Activated CD4-positive, alpha-beta T cell treated with anti-CD3 and anti-CD28 coated beads, Interleukin-2, amount 10 ng/mL, durations not matched to agents 7 days and 5 days (primary cell): ENCODE measurements around the gene TBX10. TPM values are rescaled to one million over a fixed set of nuclear protein-coding genes. Genes with fewer than 3 reads are reported as not detected.
"Not testable (repeated sequence)": the region's sequence is repeated elsewhere in the genome, so short reads cannot be mapped to it uniquely, and the experiment has no call there.

Experiments used
- CTCF ChIA-PET: fragments of 350-600 bp; sonication (Branson Sonifier 250); formaldehyde crosslinking; loops from one replicate; lab custom pipeline; 2021; ENCODE audit warnings: antibody characterized with exemption; lab: Charles Lee
- POLR2A ChIA-PET: fragments of 350-600 bp; sonication (Branson Sonifier 250); formaldehyde crosslinking; loops from one replicate; lab custom pipeline; 2021; ENCODE audit warnings: antibody characterized with exemption; lab: Charles Lee
- DNase-seq: peaks from one replicate; pipeline ENCODE4 v3.0.0-alpha.2; 2020
- H3K27ac Mint-ChIP-seq: one replicate; pipeline ENCODE4 v1.8.0; 2021; ENCODE audit warnings: mild to moderate bottlenecking, moderate library complexity, mixed read lengths
- H3K27me3 Mint-ChIP-seq: one replicate; pipeline ENCODE4 v1.8.0; 2021; ENCODE audit warnings: mixed read lengths
- H3K36me3 Mint-ChIP-seq: one replicate; pipeline ENCODE4 v1.8.0; 2021; ENCODE audit warnings: low read depth, mixed read lengths
- H3K4me1 Mint-ChIP-seq: one replicate; pipeline ENCODE4 v1.8.0; 2021; ENCODE audit warnings: mixed read lengths
- H3K4me3 Mint-ChIP-seq: one replicate; pipeline ENCODE4 v1.8.0; 2021; ENCODE audit warnings: mild to moderate bottlenecking, moderate library complexity, mixed read lengths
- H3K9me3 Mint-ChIP-seq: one replicate; pipeline ENCODE4 v1.8.0; 2021; ENCODE audit warnings: mixed read lengths
- total RNA-seq, 2 experiments: library from RNA; stranded (reverse); gene quantifications; one replicate each; pipeline ENCODE4 v1.2.3, GENCODE V29; 2021

TBX10 gene
- total RNA-seq, 2 experiments from 2014 or later, result not detected

DNA sequence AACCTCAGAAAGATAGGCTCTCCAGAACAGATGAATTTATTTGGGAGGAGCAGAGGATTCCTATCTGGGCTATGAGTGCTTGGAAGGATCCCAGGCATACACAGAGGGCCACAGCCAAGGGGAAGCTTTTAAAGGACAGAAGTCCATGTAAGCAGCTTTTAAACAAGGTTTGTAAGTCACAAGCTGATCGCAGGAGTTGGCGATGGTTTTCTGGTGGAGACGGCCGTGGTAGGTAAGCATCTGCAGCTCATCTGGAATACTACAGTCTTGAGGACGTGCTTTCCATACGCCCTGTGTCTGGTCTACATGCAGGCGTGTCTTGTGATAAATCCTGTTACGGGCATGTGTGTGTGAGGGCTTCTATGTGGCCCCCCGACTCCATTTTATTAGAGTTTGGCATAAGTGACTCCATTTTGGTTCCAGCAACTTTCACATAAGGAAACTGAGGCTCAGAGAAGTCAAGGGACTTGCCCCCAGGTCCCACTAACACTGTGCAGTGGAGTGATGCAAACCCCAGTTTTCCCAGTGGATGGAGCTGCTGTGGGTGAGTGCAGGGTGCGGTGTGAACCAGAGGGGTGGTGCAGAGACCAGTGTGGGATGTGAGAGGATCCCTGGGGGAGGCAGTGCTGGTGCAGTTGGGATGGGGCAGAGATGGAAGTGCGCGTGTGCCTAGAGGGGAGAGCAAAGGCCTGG is 22.7 kb upstream of the TBX10 start:
- Mint-ChIP-seq H3K27me3 (no peaks in the 10 kb centered on the region), H3K4me3 (no peak overlapping the region), H3K9me3 (no peaks in the 10 kb centered on the region), H3K27ac (no peak overlapping the region), H3K36me3 (no peaks in the 10 kb centered on the region), H3K4me1 (peaks cover 3% of the 10 kb centered on the region)
- ChIA-PET CTCF (interaction anchor here (1.6 to 2.0 kb wide), 2 partner anchors 11 to 32 kb away, joined by 4 to 7 read pairs; partner anchors contain the start of genes ACY3 and NUDT8), POLR2A (no interaction called here)
- DNase-seq, result no peak

DNA sequence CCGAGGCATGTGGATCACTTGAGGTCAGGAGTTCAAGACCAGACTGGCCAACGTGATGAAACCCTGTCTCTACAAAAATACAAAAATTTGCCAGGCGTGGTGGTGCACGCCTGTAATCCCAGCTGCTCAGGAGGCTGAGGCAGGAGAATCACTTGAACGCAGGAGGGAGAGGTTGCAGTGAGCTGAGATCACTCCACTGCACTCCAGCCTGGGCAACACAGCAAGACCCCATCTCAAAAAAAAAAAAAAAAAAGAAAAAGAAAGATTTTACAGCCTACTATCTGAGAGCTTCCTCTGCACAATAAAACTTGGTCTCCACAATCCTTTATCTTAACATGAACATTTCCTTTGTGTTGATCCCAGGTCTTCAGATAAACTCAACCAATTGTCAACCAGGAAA is 21.2 kb upstream of the TBX10 start:
- CTCF ChIA-PET, result interaction anchor here (4.2 kb wide), 1 partner anchor 31 kb away, joined by 30 read pairs; the partner anchor contains the start of gene NUDT8
- DNase-seq, H3K4me3 Mint-ChIP-seq, H3K36me3 Mint-ChIP-seq, POLR2A ChIA-PET, H3K9me3 Mint-ChIP-seq, H3K27ac Mint-ChIP-seq, H3K4me1 Mint-ChIP-seq, H3K27me3 Mint-ChIP-seq: not testable (repeated sequence)

DNA sequence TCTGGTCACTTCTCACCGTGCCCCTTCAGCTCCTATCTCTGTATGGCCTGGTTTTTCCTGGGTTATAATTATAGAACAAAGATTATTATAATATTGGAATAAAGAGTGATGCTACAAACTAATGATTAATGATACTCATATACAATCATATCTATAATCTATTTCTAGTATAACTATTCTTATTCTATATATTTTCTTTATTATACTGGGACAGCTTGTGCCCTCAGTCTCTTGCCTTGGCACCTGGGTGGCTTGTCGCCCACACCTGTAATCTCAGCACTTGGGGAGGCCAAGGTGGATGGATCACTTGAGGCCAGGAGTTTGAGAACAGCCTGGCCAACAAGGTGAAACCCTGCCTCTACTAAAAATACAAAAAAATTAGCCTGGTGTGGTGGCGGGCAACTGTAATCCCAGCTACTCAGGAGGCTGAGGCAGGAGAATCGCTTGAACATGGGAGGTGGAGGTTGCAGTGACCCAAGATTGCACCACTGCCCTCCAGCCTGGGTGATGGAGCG is 20.1 kb upstream of the TBX10 start:
- H3K9me3 Mint-ChIP-seq, H3K27me3 Mint-ChIP-seq, POLR2A ChIA-PET, DNase-seq, H3K27ac Mint-ChIP-seq, H3K4me3 Mint-ChIP-seq, H3K36me3 Mint-ChIP-seq, H3K4me1 Mint-ChIP-seq: not testable (repeated sequence)
- CTCF ChIA-PET, result interaction anchor here (0.6 to 4.2 kb wide), 6 partner anchors 11 to 317 kb away, joined by 3 to 30 read pairs (median 4); partner anchors contain the start of gene NUDT8

DNA sequence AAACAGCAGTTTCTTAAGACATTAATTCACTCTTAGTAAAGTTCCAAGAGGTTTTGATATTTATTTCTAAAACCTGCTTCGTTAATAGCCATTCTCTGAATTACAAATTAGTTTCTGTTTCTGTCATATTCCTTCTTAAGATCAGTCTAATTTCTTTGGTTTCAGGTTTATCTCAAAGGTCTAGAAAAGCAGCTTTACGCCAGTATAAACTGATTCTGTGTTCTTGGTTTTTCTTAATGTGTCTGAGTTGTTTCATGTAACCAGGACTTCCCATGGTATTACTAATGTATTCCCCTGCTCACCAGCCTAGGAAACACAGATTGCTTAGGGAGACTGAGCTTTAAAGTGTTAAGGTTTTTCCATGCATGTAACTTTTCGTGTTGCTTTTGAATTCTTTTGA is 17.7 kb upstream of the TBX10 start:
- peaks cover 7% of the 10 kb centered on the region for H3K4me1 Mint-ChIP-seq
- CTCF ChIA-PET, result interaction anchor here (1.6 to 4.2 kb wide), 2 partner anchors 27 to 43 kb away, joined by 5 to 30 read pairs; partner anchors contain the start of gene NUDT8
- no peak overlapping the region for H3K4me3 Mint-ChIP-seq
- H3K27ac Mint-ChIP-seq, result no peak overlapping the region
- H3K36me3 Mint-ChIP-seq, result peaks cover 3% of the 10 kb centered on the region
- DNase-seq, result no peak
- peaks cover 5% of the 10 kb centered on the region for H3K27me3 Mint-ChIP-seq
- H3K9me3 Mint-ChIP-seq, result peaks cover 2% of the 10 kb centered on the region
- POLR2A ChIA-PET, result no interaction called here

DNA sequence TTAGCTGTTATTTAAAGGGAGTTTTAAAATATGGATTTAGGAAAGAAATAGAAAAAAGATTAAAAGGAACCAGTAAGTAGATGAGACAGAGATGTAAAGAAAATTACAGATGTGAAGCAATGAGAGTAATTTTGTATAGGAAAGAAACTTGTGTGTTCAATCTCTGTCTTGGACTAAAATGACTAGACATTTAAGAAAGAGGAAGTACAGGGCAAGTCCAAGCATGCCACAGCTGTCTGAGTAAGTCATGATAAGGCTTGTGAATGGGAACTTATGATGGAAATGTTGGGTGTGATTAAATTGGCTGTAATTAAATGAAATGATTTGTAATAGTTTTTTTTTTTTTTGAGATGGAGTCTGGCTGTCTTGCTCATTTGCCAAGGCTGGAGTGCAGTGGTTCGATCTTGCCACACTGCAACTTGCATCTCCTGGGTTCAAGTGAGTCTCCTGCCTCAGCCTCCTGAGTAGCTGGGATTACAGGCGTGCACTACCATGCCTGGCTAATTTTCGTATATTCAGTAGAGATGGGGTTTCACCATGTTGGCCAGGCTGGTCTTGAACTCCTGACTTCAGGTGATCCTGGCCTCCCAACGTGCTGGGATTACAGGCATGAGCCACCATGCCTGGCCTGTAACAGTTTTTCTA is 16.8 kb upstream of the TBX10 start:
- DNase-seq, result no peak
- Mint-ChIP-seq H3K36me3 (peaks cover 3% of the 10 kb centered on the region), H3K4me3 (no peak overlapping the region), H3K4me1 (peaks cover 7% of the 10 kb centered on the region), H3K27ac (no peak overlapping the region), H3K27me3 (peaks cover 5% of the 10 kb centered on the region), H3K9me3 (peaks cover 2% of the 10 kb centered on the region)
- ChIA-PET POLR2A (no interaction called here), CTCF (interaction anchor here (0.6 kb wide), 1 partner anchor 299 kb away, joined by 3 read pairs; no protein-coding TSS in a partner anchor)

DNA sequence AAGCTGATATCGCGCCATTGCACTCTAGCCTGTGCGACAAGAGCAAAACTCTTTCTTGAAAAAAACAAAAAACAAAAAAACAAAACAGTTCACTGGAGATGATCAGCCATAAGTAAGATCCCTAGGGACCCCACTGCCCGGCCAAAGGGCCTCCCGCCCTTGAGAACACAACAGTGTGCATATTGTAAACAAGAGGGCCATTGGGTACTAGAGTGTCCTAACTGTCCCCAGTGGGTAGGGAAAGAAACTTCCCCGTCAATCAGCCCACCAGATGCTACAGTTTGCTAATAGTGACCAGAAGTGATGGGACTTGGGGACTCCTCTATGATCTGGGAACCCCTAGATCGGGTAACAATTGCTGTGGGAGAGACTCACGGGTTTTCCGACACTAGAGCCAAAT is 14.7 kb upstream of the TBX10 start:
- Mint-ChIP-seq H3K36me3 (peaks cover 3% of the 10 kb centered on the region), H3K9me3 (peaks cover 2% of the 10 kb centered on the region), H3K4me1 (peaks cover 22% of the 10 kb centered on the region), H3K27me3 (peaks cover 7% of the 10 kb centered on the region), H3K27ac (no peak overlapping the region), H3K4me3 (no peak overlapping the region)
- no peak for DNase-seq
- ChIA-PET CTCF (interaction anchor here (0.6 to 1.6 kb wide), 2 partner anchors 24 to 63 kb away, joined by 3 to 4 read pairs; no protein-coding TSS in a partner anchor), POLR2A (no interaction called here)

DNA sequence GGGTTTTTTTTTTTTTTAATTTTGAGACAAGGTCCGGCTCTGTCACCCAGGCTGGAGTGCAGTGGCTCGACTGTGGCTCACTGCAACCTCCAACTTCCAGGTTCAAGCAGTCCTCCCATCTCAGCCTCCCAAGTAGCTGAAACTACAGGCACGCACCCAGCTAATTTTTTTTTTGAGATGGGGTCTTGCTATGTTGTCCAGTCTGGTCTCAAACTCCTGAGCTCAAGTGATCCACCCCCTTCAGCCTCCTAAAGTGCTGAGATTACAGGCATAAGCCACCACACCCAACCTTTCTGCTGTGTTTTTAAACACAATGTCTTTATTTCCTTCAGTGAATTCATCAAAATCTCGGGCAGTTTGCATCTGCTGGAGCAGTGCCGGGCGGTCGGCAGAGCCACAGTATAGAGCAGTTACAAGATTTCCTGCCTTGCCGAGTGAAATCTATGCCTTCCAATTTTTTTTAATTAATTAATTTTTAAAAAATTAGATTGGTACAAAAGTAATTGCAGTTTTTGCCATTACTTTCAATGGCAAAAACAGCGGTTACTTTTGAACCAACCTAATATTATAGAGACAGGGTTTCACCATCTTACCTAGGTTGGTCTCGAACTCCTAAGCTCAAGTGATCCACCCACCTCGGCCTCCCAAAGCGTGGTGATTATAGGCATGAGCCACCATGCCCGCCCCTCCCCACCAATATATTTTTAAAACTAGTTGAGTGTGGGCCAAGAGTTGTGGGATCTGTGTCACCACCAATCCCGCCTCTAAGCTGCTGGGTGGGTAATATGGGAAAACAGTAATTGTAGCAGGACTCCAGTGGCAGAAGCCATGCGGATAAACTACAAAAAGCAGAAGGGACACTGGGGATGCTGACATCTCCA is 13.6 kb upstream of the TBX10 start:
- H3K4me1 Mint-ChIP-seq, result peaks cover 27% of the 10 kb centered on the region
- DNase-seq, result no peak
- ChIA-PET POLR2A (no interaction called here), CTCF (interaction anchor here (0.6 kb wide), 1 partner anchor 62 kb away, joined by 3 read pairs; no protein-coding TSS in a partner anchor)
- H3K27ac Mint-ChIP-seq, result no peak overlapping the region
- H3K4me3 Mint-ChIP-seq, result no peak overlapping the region
- peaks cover 3% of the 10 kb centered on the region for H3K36me3 Mint-ChIP-seq
- peaks cover 7% of the 10 kb centered on the region for H3K27me3 Mint-ChIP-seq
- peaks cover 2% of the 10 kb centered on the region for H3K9me3 Mint-ChIP-seq

DNA sequence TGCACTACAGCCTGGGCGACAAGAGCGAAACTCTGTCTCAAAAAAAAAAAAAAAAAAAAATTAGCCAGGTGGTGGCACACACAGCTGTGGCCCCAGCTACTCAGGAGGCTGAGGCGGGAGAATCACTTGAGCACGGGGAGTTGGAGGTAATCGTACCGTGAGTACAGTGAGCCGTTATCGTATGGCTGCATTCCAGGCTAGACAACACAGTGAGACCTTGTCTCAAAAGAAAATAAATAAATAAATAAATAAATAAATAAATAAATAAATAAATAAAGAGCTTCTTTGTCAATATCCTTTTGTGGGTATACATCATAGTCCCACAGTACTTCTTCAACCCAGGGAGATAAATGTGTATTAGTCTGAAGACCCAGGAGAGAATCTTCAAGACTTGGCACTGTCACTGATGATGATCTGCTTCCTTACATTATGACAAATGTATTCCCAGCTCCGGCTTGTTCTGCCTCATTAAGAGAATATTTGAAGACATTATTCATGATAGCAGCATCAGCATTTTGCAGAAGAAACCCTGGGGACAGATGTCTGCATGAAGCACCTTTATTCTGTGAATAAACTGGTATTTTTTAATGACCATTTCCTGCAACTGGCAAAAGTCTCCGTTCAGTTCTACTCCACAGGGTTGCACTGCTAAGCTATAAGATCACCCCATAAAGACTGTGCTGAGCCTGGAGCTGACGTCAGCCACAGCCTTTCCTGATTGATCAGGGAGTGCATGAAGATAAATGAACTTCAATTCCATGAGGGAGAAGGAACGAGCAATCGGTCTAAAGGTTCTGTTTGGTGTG is 12.6 kb upstream of the TBX10 start:
- POLR2A ChIA-PET, result no interaction called here
- Mint-ChIP-seq H3K9me3 (peaks cover 2% of the 10 kb centered on the region), H3K4me3 (no peak overlapping the region), H3K27ac (no peak overlapping the region), H3K27me3 (peaks cover 7% of the 10 kb centered on the region), H3K4me1 (peaks cover 32% of the 10 kb centered on the region), H3K36me3 (peaks cover 3% of the 10 kb centered on the region)
- no peak for DNase-seq
- CTCF ChIA-PET, result interaction anchor here (0.8 to 9.5 kb wide), 4 partner anchors 9 to 21 kb away, joined by 3 to 114 read pairs (median 5); partner anchors contain the start of gene NUDT8

DNA sequence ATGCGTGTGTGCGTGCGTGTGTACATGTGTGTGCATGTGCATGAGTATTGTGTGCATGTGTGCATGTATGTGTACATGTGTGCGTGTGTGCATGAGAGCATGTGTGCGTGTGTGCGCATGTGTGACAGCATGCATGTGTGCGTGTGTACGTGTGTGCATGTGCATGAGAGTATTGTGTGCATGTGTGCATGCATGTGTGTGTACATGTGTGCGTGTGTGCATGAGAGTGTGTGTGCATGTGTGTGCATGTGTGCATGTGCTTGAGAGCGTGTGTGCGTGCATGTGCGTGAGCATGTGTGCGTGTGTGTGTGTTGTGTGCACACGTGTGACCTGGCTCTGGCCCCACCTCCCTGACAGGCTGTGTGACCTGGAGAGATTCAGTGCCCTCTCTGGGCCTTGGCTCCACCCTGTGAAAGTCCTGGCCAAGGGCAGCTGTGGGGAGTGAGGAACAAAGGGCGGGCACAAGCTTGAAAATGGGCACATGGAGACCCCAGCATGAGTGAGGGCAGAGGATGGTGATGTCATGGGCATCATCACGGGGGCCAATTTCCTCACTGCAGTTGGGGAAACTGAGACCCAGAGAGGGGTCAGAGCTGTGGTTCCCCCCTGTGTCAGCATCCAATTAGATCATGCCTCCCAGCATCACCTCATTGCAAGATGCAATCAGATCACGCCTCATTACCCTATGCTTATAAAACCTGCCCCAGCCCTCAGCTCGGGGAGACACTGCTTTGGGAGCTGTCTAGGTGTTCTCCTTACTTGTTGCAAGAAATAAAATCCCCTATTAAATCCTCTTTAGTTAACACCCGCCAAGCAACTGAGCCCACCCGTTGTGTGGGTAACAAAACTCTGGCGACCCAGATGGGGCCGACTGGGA is 10.3 kb upstream of the TBX10 start:
- Mint-ChIP-seq H3K36me3 (no peaks in the 10 kb centered on the region), H3K9me3 (peaks cover 2% of the 10 kb centered on the region), H3K4me1 (peaks cover 46% of the 10 kb centered on the region), H3K4me3 (peak overlapping the region; percentile 81), H3K27ac (peak overlapping the region; percentile 94), H3K27me3 (peaks cover 9% of the 10 kb centered on the region)
- POLR2A ChIA-PET, result no interaction called here
- DNase-seq, result no peak
- CTCF ChIA-PET, result interaction anchor here (0.6 to 9.5 kb wide), 4 partner anchors 11 to 650 kb away, joined by 3 to 114 read pairs (median 8); partner anchors contain the start of genes NUDT8 and TBX10

DNA sequence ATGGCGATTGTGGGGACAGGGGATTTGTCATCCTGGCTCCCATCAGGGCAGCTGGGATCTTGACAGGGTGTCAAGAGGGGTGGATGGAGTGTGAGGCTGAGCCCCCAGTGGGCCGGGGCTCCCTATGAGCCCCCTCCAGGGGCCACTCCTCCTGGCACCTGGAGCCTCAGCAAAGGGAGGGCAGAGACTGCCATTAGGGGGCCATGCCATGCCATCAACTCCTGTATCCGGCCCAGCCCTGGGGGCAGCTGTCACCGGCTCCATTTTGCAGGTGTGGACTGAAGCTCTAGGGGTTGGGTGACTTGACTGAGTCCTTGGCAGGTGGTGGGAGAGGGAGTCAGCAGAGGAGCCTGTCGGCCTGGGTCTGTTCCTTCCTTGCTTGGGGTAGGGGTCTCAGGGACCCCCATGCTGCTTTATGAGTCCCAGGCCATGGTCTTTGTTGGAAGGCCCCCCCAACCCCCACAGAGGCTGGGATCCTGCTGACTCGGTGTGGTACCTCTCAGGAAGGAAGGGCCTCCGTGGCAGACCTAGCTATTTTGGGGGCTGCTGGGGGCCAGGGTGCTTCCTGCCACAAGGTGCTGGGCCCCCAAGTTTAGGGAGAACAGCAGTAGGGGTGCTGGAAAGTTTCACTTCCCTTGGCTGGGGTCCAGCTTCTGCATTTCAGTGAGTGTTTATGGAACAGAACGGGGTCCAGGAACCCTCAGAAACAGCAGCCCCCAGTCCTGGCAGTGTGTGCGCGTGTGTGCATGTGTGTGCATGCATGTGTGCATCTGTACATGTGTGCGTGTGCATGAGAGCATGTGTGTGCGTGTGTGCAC is 9.4 kb upstream of the TBX10 start:
- ChIA-PET CTCF (interaction anchor here (0.7 to 9.5 kb wide), 5 partner anchors 10 to 69 kb away, joined by 3 to 114 read pairs (median 4); partner anchors contain the start of genes NUDT8 and TBX10), POLR2A (no interaction called here)
- H3K4me3 Mint-ChIP-seq, result no peak overlapping the region
- H3K36me3 Mint-ChIP-seq, result no peaks in the 10 kb centered on the region
- peaks cover 3% of the 10 kb centered on the region for H3K9me3 Mint-ChIP-seq
- peaks cover 9% of the 10 kb centered on the region for H3K27me3 Mint-ChIP-seq
- no peak for DNase-seq
- peaks cover 48% of the 10 kb centered on the region for H3K4me1 Mint-ChIP-seq
- no peak overlapping the region for H3K27ac Mint-ChIP-seq
